Activated CD4-positive, alpha-beta memory T cell treated with anti-CD3 and anti-CD28 coated beads for 36 hours (primary cell): ENCODE results near the gene LRRC26. TPM values are rescaled to one million over a fixed set of nuclear protein-coding genes. Genes with fewer than 3 reads are reported as not detected.

Experiments
- CTCF ChIA-PET: fragments of 350-600 bp; sonication (Branson Sonifier 250); formaldehyde crosslinking; loops from one replicate; lab custom pipeline; 2021; ENCODE audit warnings: antibody characterized with exemption, inconsistent platforms; lab: Charles Lee
- POLR2A ChIA-PET: fragments of 350-600 bp; sonication (Branson Sonifier 250); formaldehyde crosslinking; loops from one replicate; lab custom pipeline; 2021; ENCODE audit warnings: antibody characterized with exemption; lab: Charles Lee
- DNase-seq: peaks from one replicate; pipeline ENCODE4 v3.0.0-alpha.2; 2020
- H3K27ac Mint-ChIP-seq: one replicate; pipeline ENCODE4 v1.8.0; 2021; ENCODE audit warnings: mixed read lengths
- H3K27me3 Mint-ChIP-seq: one replicate; pipeline ENCODE4 v1.8.0; 2021; ENCODE audit warnings: mixed read lengths
- H3K36me3 Mint-ChIP-seq: one replicate; pipeline ENCODE4 v1.8.0; 2021; ENCODE audit warnings: mixed read lengths
- H3K4me1 Mint-ChIP-seq: one replicate; pipeline ENCODE4 v1.8.0; 2021; ENCODE audit warnings: low read depth, mixed read lengths
- H3K4me3 Mint-ChIP-seq: one replicate; pipeline ENCODE4 v1.8.0; 2021; ENCODE audit warnings: mild to moderate bottlenecking, mixed read lengths
- H3K9me3 Mint-ChIP-seq: one replicate; pipeline ENCODE4 v1.8.0; 2021; ENCODE audit warnings: mixed read lengths
- intact Hi-C: fragments of 100-400 bp; cut with micrococcal nuclease; formaldehyde crosslinking; loops from one replicate; pipeline ENCODE4 v1.15.1; 2023
- total RNA-seq, 2 experiments: library from RNA; stranded (reverse); gene quantifications; one replicate each; pipeline ENCODE4 v1.2.3, GENCODE V29; 2021

LRRC26 gene
- total RNA-seq = not detected

- DNase-seq = no peak
- POLR2A ChIA-PET = no interaction called here
- CTCF ChIA-PET = interaction anchor here (1.2 to 1.5 kb wide), 2 partner anchors 74 to 102 kb away, joined by 3 to 5 read pairs; no protein-coding TSS in a partner anchor
- intact Hi-C loops = no loop called here
- peaks cover 33% of the 10 kb centered on the region for H3K27me3 Mint-ChIP-seq
- H3K9me3 Mint-ChIP-seq = no peaks in the 10 kb centered on the region
- H3K4me3 Mint-ChIP-seq = no peak within 1 kb of the TSS
- peaks cover 6% of the 10 kb centered on the region for H3K4me1 Mint-ChIP-seq
- no peaks in the 10 kb centered on the region for H3K36me3 Mint-ChIP-seq
- H3K27ac Mint-ChIP-seq = no peak within 1 kb of the TSS
Observed at GRCh38 chr9:137169896-137170358, at the start of gene LRRC26. LRRC26 (minus strand) TSS chr9:137170051; CDS start chr9:137169943, 108 bp downstream.

GRCh38 chr9:137218754-137219271 lies 49.0 kb upstream of the LRRC26 start:
- ChIA-PET POLR2A (interaction anchor here (1.7 kb wide), 1 partner anchor 30 kb away, joined by 6 read pairs; the partner anchor contains the start of gene SSNA1), CTCF (no interaction called here)
- H3K4me3 Mint-ChIP-seq = no peak overlapping the region
- peaks cover 3% of the 10 kb centered on the region for H3K4me1 Mint-ChIP-seq
- H3K27me3 Mint-ChIP-seq = no peaks in the 10 kb centered on the region
- intact Hi-C loops = no loop called here
- H3K27ac Mint-ChIP-seq = no peak overlapping the region
- H3K9me3 Mint-ChIP-seq = no peaks in the 10 kb centered on the region
- peaks cover 3% of the 10 kb centered on the region for H3K36me3 Mint-ChIP-seq
- no peak for DNase-seq

GRCh38 chr9:137218212-137218753 lies 48.4 kb upstream of the LRRC26 start:
- intact Hi-C loops = no loop called here
- POLR2A ChIA-PET = no interaction called here
- H3K9me3 Mint-ChIP-seq = no peaks in the 10 kb centered on the region
- H3K36me3 Mint-ChIP-seq = peaks cover 3% of the 10 kb centered on the region
- CTCF ChIA-PET = no interaction called here
- DNase-seq = no peak
- H3K27me3 Mint-ChIP-seq = no peaks in the 10 kb centered on the region
- H3K27ac Mint-ChIP-seq = no peak overlapping the region
- H3K4me1 Mint-ChIP-seq = peaks cover 3% of the 10 kb centered on the region
- no peak overlapping the region for H3K4me3 Mint-ChIP-seq

- Mint-ChIP-seq H3K36me3 (peaks cover 3% of the 10 kb centered on the region), H3K4me3 (no peak overlapping the region), H3K27ac (no peak overlapping the region), H3K9me3 (no peaks in the 10 kb centered on the region), H3K27me3 (no peaks in the 10 kb centered on the region), H3K4me1 (no peaks in the 10 kb centered on the region)
- no peak for DNase-seq
- intact Hi-C loops = no loop called here
- CTCF ChIA-PET = interaction anchor here (1.8 kb wide), 1 partner anchor 10 kb away, joined by 4 read pairs; no protein-coding TSS in a partner anchor
- POLR2A ChIA-PET = interaction anchor here (1.2 kb wide), 1 partner anchor 10 kb away, joined by 5 read pairs; no protein-coding TSS in a partner anchor
Observed at GRCh38 chr9:137217276-137218211, 47.7 kb upstream of the LRRC26 start.

- no peaks in the 10 kb centered on the region for H3K4me1 Mint-ChIP-seq
- no peaks in the 10 kb centered on the region for H3K9me3 Mint-ChIP-seq
- CTCF ChIA-PET = interaction anchor here (1.2 to 1.8 kb wide), 3 partner anchors 9 to 152 kb away, joined by 3 to 4 read pairs (median 4); no protein-coding TSS in a partner anchor
- H3K36me3 Mint-ChIP-seq = peaks cover 3% of the 10 kb centered on the region
- POLR2A ChIA-PET = interaction anchor here (1.2 kb wide), 2 partner anchors 9 to 12 kb away, joined by 5 to 6 read pairs; no protein-coding TSS in a partner anchor
- H3K27ac Mint-ChIP-seq = no peak overlapping the region
- no peaks in the 10 kb centered on the region for H3K27me3 Mint-ChIP-seq
- intact Hi-C loops = no loop called here
- no peak overlapping the region for H3K4me3 Mint-ChIP-seq
- DNase-seq = no peak
Observed at GRCh38 chr9:137216188-137216965, 46.5 kb upstream of the LRRC26 start.

GRCh38 chr9:137215196-137215986 lies 45.5 kb upstream of the LRRC26 start:
- Mint-ChIP-seq H3K4me1 (no peaks in the 10 kb centered on the region), H3K36me3 (peaks cover 3% of the 10 kb centered on the region), H3K27ac (no peak overlapping the region), H3K4me3 (no peak overlapping the region), H3K9me3 (no peaks in the 10 kb centered on the region), H3K27me3 (no peaks in the 10 kb centered on the region)
- intact Hi-C loops = no loop called here
- CTCF ChIA-PET = interaction anchor here (1.2 to 1.8 kb wide), 3 partner anchors 8 to 151 kb away, joined by 3 to 5 read pairs (median 4); partner anchors contain the start of gene RNF224
- POLR2A ChIA-PET = no interaction called here
- no peak for DNase-seq

GRCh38 chr9:137214620-137215019 lies 44.8 kb upstream of the LRRC26 start:
- no peak overlapping the region for H3K4me3 Mint-ChIP-seq
- H3K9me3 Mint-ChIP-seq = no peaks in the 10 kb centered on the region
- peaks cover 3% of the 10 kb centered on the region for H3K36me3 Mint-ChIP-seq
- no peaks in the 10 kb centered on the region for H3K27me3 Mint-ChIP-seq
- ChIA-PET POLR2A (no interaction called here), CTCF (interaction anchor here (1.3 kb wide), 1 partner anchor 13 kb away, joined by 5 read pairs; the partner anchor contains the start of gene RNF224)
- intact Hi-C loops = no loop called here
- DNase-seq = no peak
- no peak overlapping the region for H3K27ac Mint-ChIP-seq
- no peaks in the 10 kb centered on the region for H3K4me1 Mint-ChIP-seq

- Mint-ChIP-seq H3K4me1 (peaks cover 2% of the 10 kb centered on the region), H3K9me3 (no peaks in the 10 kb centered on the region), H3K36me3 (peaks cover 6% of the 10 kb centered on the region), H3K4me3 (no peak overlapping the region), H3K27ac (no peak overlapping the region), H3K27me3 (no peaks in the 10 kb centered on the region)
- intact Hi-C loops = no loop called here
- no peak for DNase-seq
- POLR2A ChIA-PET = interaction anchor here (0.9 kb wide), 1 partner anchor 12 kb away, joined by 3 read pairs; the partner anchor contains the start of gene TPRN
- CTCF ChIA-PET = no interaction called here
Observed at GRCh38 chr9:137213160-137214060, 43.6 kb upstream of the LRRC26 start.

GRCh38 chr9:137212520-137212919 lies 42.7 kb upstream of the LRRC26 start:
- no peak overlapping the region for H3K27ac Mint-ChIP-seq
- H3K36me3 Mint-ChIP-seq = peaks cover 9% of the 10 kb centered on the region
- POLR2A ChIA-PET = no interaction called here

GRCh38 chr9:137211532-137211931 lies 41.7 kb upstream of the LRRC26 start:
- H3K27ac Mint-ChIP-seq = no peak overlapping the region
- DNase-seq = no peak
- no peaks in the 10 kb centered on the region for H3K27me3 Mint-ChIP-seq
- intact Hi-C loops = no loop called here
- H3K9me3 Mint-ChIP-seq = no peaks in the 10 kb centered on the region
- ChIA-PET CTCF (no interaction called here), POLR2A (no interaction called here)
- no peak overlapping the region for H3K4me3 Mint-ChIP-seq
- H3K4me1 Mint-ChIP-seq = peaks cover 13% of the 10 kb centered on the region
- H3K36me3 Mint-ChIP-seq = peaks cover 15% of the 10 kb centered on the region

More at GRCh38 chr9:137212520-137212919, 42.7 kb upstream of the LRRC26 start:
- no peaks in the 10 kb centered on the region for H3K27me3 Mint-ChIP-seq
- no peak overlapping the region for H3K4me3 Mint-ChIP-seq
- intact Hi-C loops = no loop called here
- no peak for DNase-seq
- CTCF ChIA-PET = no interaction called here
- no peaks in the 10 kb centered on the region for H3K9me3 Mint-ChIP-seq
- peaks cover 3% of the 10 kb centered on the region for H3K4me1 Mint-ChIP-seq
